Osteocyte (in vitro differentiated cells): Measurements from ENCODE around the gene AMDHD2. TPM values are rescaled to one million over a fixed set of nuclear protein-coding genes. Genes with fewer than 3 reads are reported as not detected.

Experiments
- DNase-seq: peaks from one replicate; pipeline ENCODE4 v3.0.0; 2021; ENCODE audit warnings: mixed read lengths; ENCODE audit not compliant: unreplicated experiment; ENCODE audit errors: extremely low spot score
- H3K27ac Mint-ChIP-seq: one replicate; pipeline ENCODE4 v1.8.0; 2021; ENCODE audit warnings: mild to moderate bottlenecking, mixed read lengths; ENCODE audit not compliant: unreplicated experiment
- H3K27me3 Mint-ChIP-seq: one replicate; pipeline ENCODE4 v1.8.0; 2021; ENCODE audit warnings: mixed read lengths; ENCODE audit not compliant: unreplicated experiment
- H3K36me3 Mint-ChIP-seq: one replicate; pipeline ENCODE4 v1.8.0; 2021; ENCODE audit warnings: mixed read lengths; ENCODE audit not compliant: unreplicated experiment
- H3K4me1 Mint-ChIP-seq: one replicate; pipeline ENCODE4 v1.8.0; 2021; ENCODE audit warnings: mixed read lengths; ENCODE audit not compliant: unreplicated experiment
- H3K4me3 Mint-ChIP-seq: one replicate; pipeline ENCODE4 v1.8.0; 2021; ENCODE audit warnings: mild to moderate bottlenecking, moderate library complexity, mixed read lengths; ENCODE audit not compliant: unreplicated experiment
- H3K9me3 Mint-ChIP-seq: one replicate; pipeline ENCODE4 v1.8.0; 2021; ENCODE audit warnings: mixed read lengths; ENCODE audit not compliant: unreplicated experiment
- total RNA-seq: library from RNA; stranded (reverse); gene quantifications from 2 replicates; pipeline ENCODE4 v1.2.1, GENCODE V29; 2021
- TF ChIP-seq, protein P1 (sequence below): fragments of 200-600 bp; sonication (generic); IDR thresholded peaks from 2 replicates; pipeline ENCODE4 v1.5.0; 2021; ENCODE audit warnings: antibody characterized with exemption, mild to moderate bottlenecking, moderate library complexity

The AMDHD2 gene
- total RNA-seq, 1 donor from 2014 or later = 56.6 TPM

DNA sequence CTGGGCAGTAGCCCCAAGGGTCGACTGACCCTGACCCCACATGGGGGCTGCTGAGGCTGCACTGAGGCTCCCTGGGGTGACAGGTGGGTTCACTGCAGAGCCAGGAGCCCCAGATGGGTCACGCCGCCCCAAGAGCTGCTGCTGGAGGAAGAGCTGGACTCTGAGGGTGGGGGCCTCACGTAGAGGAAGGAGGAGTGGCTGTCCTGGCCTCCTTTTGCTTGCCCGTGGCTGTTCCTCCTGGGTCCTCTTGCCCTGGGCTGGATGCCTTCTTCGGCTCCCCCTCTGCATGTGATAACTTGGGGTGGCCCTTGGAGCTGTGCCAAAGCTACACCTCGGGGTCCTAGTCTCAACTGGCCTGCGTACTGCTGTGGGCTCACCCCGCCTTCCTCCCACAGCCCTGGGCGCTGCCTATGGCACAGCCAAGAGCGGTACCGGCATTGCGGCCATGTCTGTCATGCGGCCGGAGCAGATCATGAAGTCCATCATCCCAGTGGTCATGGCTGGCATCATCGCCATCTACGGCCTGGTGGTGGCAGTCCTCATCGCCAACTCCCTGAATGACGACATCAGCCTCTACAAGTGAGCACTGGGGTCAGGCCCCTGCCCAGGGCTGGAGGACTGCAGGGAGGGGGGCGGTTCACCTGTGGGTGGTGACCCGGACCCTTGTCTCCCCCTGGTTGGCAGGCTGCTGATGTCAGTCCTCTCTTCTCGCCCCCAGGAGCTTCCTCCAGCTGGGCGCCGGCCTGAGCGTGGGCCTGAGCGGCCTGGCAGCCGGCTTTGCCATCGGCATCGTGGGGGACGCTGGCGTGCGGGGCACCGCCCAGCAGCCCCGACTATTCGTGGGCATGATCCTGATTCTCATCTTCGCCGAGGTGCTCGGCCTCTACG, 1.1 kb upstream of the AMDHD2 start:
- no peak for DNase-seq
- Mint-ChIP-seq H3K36me3 (peaks cover 8% of the 10 kb centered on the region), H3K27ac (peak overlapping the region; percentile 97), H3K27me3 (no peaks in the 10 kb centered on the region), H3K4me1 (peaks cover 41% of the 10 kb centered on the region), H3K9me3 (no peaks in the 10 kb centered on the region), H3K4me3 (peak overlapping the region; percentile 70)
- TF ChIP-seq, protein P1, sequence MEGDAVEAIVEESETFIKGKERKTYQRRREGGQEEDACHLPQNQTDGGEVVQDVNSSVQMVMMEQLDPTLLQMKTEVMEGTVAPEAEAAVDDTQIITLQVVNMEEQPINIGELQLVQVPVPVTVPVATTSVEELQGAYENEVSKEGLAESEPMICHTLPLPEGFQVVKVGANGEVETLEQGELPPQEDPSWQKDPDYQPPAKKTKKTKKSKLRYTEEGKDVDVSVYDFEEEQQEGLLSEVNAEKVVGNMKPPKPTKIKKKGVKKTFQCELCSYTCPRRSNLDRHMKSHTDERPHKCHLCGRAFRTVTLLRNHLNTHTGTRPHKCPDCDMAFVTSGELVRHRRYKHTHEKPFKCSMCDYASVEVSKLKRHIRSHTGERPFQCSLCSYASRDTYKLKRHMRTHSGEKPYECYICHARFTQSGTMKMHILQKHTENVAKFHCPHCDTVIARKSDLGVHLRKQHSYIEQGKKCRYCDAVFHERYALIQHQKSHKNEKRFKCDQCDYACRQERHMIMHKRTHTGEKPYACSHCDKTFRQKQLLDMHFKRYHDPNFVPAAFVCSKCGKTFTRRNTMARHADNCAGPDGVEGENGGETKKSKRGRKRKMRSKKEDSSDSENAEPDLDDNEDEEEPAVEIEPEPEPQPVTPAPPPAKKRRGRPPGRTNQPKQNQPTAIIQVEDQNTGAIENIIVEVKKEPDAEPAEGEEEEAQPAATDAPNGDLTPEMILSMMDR = no peak

DNA sequence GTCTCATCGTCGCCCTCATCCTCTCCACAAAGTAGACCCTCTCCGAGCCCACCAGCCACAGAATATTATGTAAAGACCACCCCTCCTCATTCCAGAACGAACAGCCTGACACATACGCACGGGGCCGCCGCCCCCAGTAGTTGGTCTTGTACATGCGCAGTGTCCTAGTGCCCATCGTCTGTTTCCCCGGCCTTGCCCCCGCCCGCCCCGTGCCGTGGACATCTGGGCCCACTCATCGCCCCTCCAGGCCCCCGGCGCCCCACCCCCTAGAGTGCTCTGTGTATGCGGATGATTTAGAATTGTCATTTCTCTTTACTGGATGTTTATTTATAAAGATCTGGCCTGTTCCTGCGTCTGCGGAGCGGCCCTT, 475 bp upstream of the AMDHD2 start:
- H3K27me3 Mint-ChIP-seq = no peaks in the 10 kb centered on the region
- no peaks in the 10 kb centered on the region for H3K9me3 Mint-ChIP-seq
- TF ChIP-seq, protein P1 = no peak
- H3K4me3 Mint-ChIP-seq = peak overlapping the region; percentile 70
- H3K4me1 Mint-ChIP-seq = peaks cover 43% of the 10 kb centered on the region
- peak overlapping the region; percentile 97 for H3K27ac Mint-ChIP-seq
- no peak for DNase-seq
- H3K36me3 Mint-ChIP-seq = peaks cover 13% of the 10 kb centered on the region

DNA sequence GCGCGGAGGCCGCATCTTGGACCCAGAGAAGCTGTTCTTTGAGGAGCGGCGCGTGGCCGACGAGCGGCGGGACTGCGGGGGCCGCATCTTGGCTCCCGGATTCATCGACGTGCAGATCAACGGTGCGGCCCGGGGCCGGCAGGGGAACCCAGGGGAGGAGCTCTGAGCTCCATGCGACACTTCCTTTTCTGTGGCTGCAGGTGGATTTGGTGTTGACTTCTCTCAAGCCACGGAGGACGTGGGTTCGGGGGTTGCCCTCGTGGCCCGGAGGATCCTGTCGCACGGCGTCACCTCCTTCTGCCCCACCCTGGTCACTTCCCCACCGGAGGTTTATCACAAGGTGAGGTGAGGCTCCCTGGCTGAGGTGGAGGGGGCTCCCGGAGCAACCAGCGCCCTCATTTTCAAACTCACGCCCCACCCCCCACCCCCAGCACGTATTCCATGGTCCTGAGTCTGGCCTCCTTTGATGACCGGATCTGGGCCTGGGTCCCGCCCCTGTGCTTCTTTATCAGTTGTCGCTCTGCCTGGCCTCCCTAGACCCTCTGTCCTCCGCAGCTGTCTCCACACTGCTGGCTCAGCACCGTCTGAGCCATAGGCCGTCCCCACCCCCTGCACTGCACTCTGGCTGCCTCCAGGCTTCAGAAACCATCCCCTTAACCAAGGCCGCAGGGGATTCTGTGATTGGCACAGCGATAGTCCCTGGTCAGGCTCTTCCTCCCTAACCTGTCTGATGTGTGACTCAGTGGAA, 787 bp downstream of the AMDHD2 start:
- peak overlapping the region; percentile 80 for H3K4me3 Mint-ChIP-seq
- H3K27me3 Mint-ChIP-seq = no peaks in the 10 kb centered on the region
- TF ChIP-seq, protein P1 = no peak
- H3K36me3 Mint-ChIP-seq = peaks cover 17% of the 10 kb centered on the region
- H3K4me1 Mint-ChIP-seq = peaks cover 33% of the 10 kb centered on the region
- DNase-seq = no peak
- no peaks in the 10 kb centered on the region for H3K9me3 Mint-ChIP-seq
- peak overlapping the region; percentile 54 for H3K27ac Mint-ChIP-seq

DNA sequence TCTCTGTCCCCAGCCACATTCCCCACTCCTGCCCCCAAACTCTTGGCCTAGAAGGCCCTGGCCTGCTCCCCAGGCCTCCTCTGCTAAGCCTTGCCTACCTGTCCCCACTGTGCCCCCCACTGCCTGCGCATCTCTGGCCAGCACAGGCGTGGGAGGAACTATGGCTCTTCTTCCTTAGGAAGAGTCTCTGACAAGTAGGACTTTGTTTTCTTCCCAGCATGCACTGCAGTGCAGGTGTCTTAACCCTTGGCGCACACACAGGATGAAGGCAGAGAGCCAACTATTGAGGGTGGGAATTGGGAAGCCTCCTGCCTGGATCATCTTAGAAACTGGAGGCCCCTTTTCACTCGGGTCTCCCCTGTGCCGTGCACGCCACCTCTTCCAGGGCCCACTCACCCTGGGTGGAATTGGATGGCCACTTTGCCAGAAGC, 3.6 kb downstream of the AMDHD2 start:
- H3K27ac Mint-ChIP-seq = no peak overlapping the region
- H3K4me1 Mint-ChIP-seq = peaks cover 15% of the 10 kb centered on the region

More for the DNA sequence above, 3.6 kb downstream of the AMDHD2 start:
- peaks cover 17% of the 10 kb centered on the region for H3K36me3 Mint-ChIP-seq
- no peaks in the 10 kb centered on the region for H3K27me3 Mint-ChIP-seq
- no peaks in the 10 kb centered on the region for H3K9me3 Mint-ChIP-seq
- no peak overlapping the region for H3K4me3 Mint-ChIP-seq
- TF ChIP-seq, protein P1 = no peak
- DNase-seq = no peak
